Esophagus muscularis mucosa (tissue), 4 donors: ENCODE results near the gene COG2. TPM values are rescaled to one million over a fixed set of nuclear protein-coding genes. Genes with fewer than 3 reads are reported as not detected.
"Not testable (repeated sequence)": the region's sequence is repeated elsewhere in the genome, so short reads cannot be mapped to it uniquely, and the experiment has no call there.

Experiments used
- DNase-seq: peaks from one replicate; pipeline ENCODE4 v3.0.0-alpha.2; 2017; ENCODE audit errors: extremely low spot score
- H3K27ac ChIP-seq, 4 donors: fragments of 200-600 bp; sonication (generic); replicated peaks in 1 of 4; 1 replicate in 3 of 4; 2 replicates in 1 of 4; pipeline ENCODE4 v1.5.1; 2016 to 2019; ENCODE audit warnings: mild to moderate bottlenecking in 1 of 4
- H3K27me3 ChIP-seq, 4 donors: fragments of 200-600 bp; sonication (generic); one replicate each; pipeline versions ENCODE4 v1.5.1 to v1.6.0; 2016 to 2019
- H3K36me3 ChIP-seq, 4 donors: fragments of 200-600 bp; sonication (generic); one replicate each; pipeline ENCODE4 v1.5.1; 2016 to 2019
- H3K4me1 ChIP-seq, 4 donors: fragments of 200-600 bp; sonication (generic); one replicate each; pipeline ENCODE4 v1.5.1; 2016 to 2019
- H3K4me3 ChIP-seq, 4 donors: fragments of 200-600 bp; sonication (generic); 1 replicate in 2 of 4; 2 replicates in 2 of 4; pipeline ENCODE4 v1.5.1; 2016 to 2019; ENCODE audit warnings: mild to moderate bottlenecking in 4 of 4, moderate library complexity in 1 of 4
- H3K9me3 ChIP-seq, 4 donors: fragments of 200-600 bp; sonication (generic); 1 replicate in 3 of 4; 2 replicates in 1 of 4; pipeline ENCODE4 v1.5.1; 2016 to 2019
- CTCF ChIP-seq, 3 experiments: fragments of 200-600 bp in 2 of 3; fragments of 450-650 bp in 1 of 3; sonication (generic) in 2 of 3; IDR thresholded peaks; one replicate each; pipeline ENCODE4 v1.5.1; 2017 to 2019; ENCODE audit warnings: antibody characterized with exemption in 3 of 3, mild to moderate bottlenecking in 2 of 3, moderate library complexity in 1 of 3
- EP300 ChIP-seq: sonication (generic); formaldehyde crosslinking; IDR thresholded peaks from one replicate; pipeline ENCODE4 v1.6.1; 2017; ENCODE audit warnings: antibody characterized with exemption
- POLR2A ChIP-seq: fragments of 450-650 bp; IDR thresholded peaks from one replicate; pipeline ENCODE4 v1.6.1; 2017; ENCODE audit warnings: antibody characterized with exemption, moderate library complexity, mild to moderate bottlenecking, low read depth
- POLR2AphosphoS5 ChIP-seq, 2 donors: sonication (generic); formaldehyde crosslinking; IDR thresholded peaks; one replicate each; pipeline ENCODE4 v1.6.1; 2017; ENCODE audit warnings: antibody characterized with exemption in 2 of 2
- WGBS: methylation state at CpG from one replicate; pipeline ENCODE4 v1.1.5; 2018; 5-methylcytosine and 5-hydroxymethylcytosine counted together
- intact Hi-C: fragments of 100-400 bp; cut with DNase I; formaldehyde crosslinking; loops from one replicate; pipeline ENCODE4 v1.15.1; 2023
- total RNA-seq, 4 donors: library from RNA; depleted of rRNA; stranded (reverse); fragments of >200 nt; gene quantifications; one replicate each; pipeline versions ENCODE4 v1.1.0 to v1.2.1, GENCODE V29; 2016

The COG2 gene
- total RNA-seq, 4 donors from 2014 or later, result 20.9 to 23.9 (median 22.5) TPM

- peaks cover 7 to 19% (median 17%) of the 10 kb centered on the region in 4 donors for H3K4me1 ChIP-seq
- WGBS, result 84% methylated on average over 3 of the region's 3 CpGs
These were observed 73.2 kb downstream of the COG2 start for GRCh38 chr1:230715510-230715909.

DNA sequence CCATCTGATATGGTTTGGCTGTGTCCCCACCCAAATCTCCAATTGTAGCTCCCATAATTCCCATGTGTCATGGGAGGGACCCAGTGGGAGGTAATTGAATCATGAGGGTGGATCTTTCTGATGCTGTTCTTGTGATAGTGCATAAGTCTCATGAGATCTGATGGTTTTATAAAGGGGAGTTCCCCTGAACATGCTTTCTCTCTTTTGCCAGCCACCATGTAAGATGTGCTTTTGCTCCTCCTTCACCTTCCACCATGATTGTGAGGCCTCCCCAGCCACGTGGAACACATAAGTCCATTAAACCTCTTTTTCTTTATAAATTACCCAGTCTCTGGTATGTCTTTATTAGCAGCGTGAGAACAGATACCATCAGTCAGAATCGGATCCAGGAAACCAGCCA is 74.2 kb downstream of the COG2 start:
- intact Hi-C loops, H3K27me3 ChIP-seq, H3K9me3 ChIP-seq, DNase-seq, H3K4me3 ChIP-seq, H3K27ac ChIP-seq, H3K36me3 ChIP-seq: not testable (repeated sequence)
- 60% methylated on average over 3 of the region's 3 CpGs for WGBS
- peaks cover 7 to 19% (median 17%) of the 10 kb centered on the region in 4 donors for H3K4me1 ChIP-seq

More at GRCh38 chr1:230715510-230715909, 73.2 kb downstream of the COG2 start:
- Histone ChIP-seq H3K9me3 (no peaks in the 10 kb centered on the region), H3K27me3 (no peaks in the 10 kb centered on the region), H3K36me3 (no peaks in the 10 kb centered on the region), H3K4me3 (no peak overlapping the region), H3K27ac (no peak overlapping the region)
- DNase-seq, result no peak
- no peak for TF ChIP-seq EP300
- no peak for TF ChIP-seq POLR2AphosphoS5 (IDR thresholded peaks at IDR 0.05)
- no peak for TF ChIP-seq POLR2A
- TF ChIP-seq CTCF (IDR thresholded peaks at IDR 0.05), result no peak
- intact Hi-C loops, result no loop called here

DNA sequence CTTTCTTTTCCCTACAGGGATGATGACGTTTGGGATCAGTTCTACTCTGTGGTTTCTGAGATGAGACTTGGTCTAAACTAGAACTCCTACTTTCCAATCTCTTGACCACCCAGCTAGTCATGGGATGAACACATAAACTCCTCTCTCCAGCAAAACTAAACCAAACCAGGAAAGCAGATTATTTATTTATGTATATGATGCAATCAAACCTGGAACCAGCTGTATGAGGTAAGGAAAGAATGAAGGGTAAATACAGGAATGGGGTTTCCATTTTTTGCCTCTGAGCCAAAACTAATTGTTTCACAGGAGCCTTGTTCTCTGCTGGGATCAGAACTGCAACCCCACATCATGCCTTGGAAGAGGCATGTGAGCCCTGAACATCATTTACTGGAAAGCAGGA is 75.0 kb downstream of the COG2 start:
- intact Hi-C loops, result no loop called here
- TF ChIP-seq POLR2AphosphoS5 (IDR thresholded peaks at IDR 0.05) (no peak), POLR2A (no peak), EP300 (no peak), CTCF (IDR thresholded peaks at IDR 0.05) (no peak)
- Histone ChIP-seq H3K36me3 (no peaks in the 10 kb centered on the region), H3K9me3 (no peaks in the 10 kb centered on the region), H3K4me3 (no peak overlapping the region), H3K27ac (no peak overlapping the region), H3K27me3 (no peaks in the 10 kb centered on the region), H3K4me1 (peaks cover 7 to 19% (median 17%) of the 10 kb centered on the region in 4 donors)
- no peak for DNase-seq
- 78% methylated on average over 1 of the region's 1 CpG for WGBS

DNA sequence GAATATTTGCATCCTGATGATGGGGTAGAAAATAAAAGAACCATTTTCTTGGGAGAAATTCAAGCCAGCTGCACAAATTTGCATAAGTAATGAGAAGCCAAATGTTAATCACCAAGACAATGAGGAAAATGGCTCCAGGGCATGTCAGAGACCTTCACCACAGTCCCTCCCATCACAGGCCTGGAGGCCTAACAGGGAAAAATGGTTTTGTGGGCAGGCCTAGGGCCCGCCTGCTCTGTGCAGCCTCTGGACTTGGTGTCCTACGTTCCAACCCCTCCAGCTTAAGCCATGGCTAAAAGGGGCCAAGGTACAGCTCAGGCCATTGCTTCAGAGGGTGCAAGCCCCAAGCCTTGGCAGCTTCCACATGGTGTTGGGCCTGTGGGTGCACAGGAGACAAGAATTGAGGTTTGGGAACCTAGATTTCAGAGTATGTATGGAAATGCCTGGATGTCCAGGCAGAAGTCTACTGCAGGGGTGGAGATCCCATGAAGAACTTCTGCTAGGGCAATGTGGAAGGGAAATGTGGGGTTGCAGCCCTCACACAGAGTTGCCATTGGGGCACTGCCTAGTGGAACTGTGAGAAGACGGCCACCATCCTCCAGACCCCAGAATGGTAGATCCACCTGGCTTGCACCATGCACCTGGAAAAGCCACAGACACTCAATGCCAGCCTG is 79.7 kb downstream of the COG2 start:
- H3K4me3 ChIP-seq, H3K27ac ChIP-seq, H3K4me1 ChIP-seq, H3K27me3 ChIP-seq, intact Hi-C loops, H3K9me3 ChIP-seq, H3K36me3 ChIP-seq, DNase-seq: not testable (repeated sequence)
- 96% methylated on average over 3 of the region's 3 CpGs for WGBS

DNA sequence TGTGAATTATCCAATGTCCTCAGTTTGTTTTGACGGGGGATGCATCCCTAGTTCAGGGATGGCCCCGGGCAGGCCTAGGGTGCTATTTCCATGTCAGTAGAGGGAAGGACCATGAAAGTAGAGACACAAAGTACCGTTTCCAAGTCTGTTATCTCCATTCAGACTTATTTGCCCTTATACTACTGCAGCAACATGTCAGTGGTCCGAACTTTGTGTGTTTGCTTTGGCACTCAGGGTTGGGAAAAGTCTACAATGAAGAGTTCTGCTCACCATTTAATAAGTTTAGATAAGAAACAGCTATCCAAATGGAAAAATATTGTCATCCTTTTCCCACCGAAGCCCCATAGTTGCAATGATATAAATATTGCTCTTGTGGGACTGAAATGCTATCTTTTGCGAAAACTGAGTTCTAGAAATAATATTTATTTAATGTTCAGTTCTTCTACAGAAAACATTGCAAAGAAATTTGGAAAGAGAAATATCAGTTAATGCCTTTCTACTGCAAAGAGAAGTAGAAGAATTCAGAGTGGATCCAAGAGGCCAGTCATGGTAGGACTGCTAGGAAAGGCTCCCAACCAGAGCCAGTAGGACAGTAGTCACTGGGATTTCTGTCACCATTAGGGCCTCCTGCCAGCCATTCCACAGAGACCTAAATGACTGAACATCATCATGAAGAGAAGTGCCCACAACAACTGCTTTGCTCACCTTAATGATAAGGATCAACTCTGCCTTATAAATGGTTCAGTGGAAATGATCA is 83.2 kb downstream of the COG2 start:
- Histone ChIP-seq H3K9me3 (no peaks in the 10 kb centered on the region), H3K27me3 (no peaks in the 10 kb centered on the region), H3K4me1 (no peaks in the 10 kb centered on the region), H3K27ac (no peak overlapping the region), H3K4me3 (no peak overlapping the region), H3K36me3 (no peaks in the 10 kb centered on the region)
- WGBS, result 61% methylated on average over 6 of the region's 6 CpGs
- intact Hi-C loops, result no loop called here
- TF ChIP-seq POLR2AphosphoS5 (IDR thresholded peaks at IDR 0.05) (no peak), CTCF (IDR thresholded peaks at IDR 0.05) (no peak), EP300 (no peak), POLR2A (no peak)
- no peak for DNase-seq
